NCI-H69 (cell line): ENCODE measurements around the gene MSI2.

Experiments
- DNase-seq: peaks from one replicate; lab custom pipeline; 2025; lab: John Stamatoyannopoulos, UW

MSI2 gene

GRCh38 chr17:57685499-57686132 is 429.3 kb downstream of the MSI2 start:
- DNase-seq = no peak

GRCh38 chr17:57687642-57688041 is 431.3 kb downstream of the MSI2 start:
- DNase-seq = no peak

GRCh38 chr17:57689254-57689653 is 432.9 kb downstream of the MSI2 start:
- no peak for DNase-seq

GRCh38 chr17:57691939-57692338 is 435.6 kb downstream of the MSI2 start:
- no peak for DNase-seq

- no peak for DNase-seq
Observed at GRCh38 chr17:57692770-57693169, 436.4 kb downstream of the MSI2 start.

- no peak for DNase-seq
Observed at GRCh38 chr17:57694051-57694450, 437.7 kb downstream of the MSI2 start.

- peak; percentile 61 for DNase-seq
Observed at GRCh38 chr17:57696050-57696449, 439.7 kb downstream of the MSI2 start.

GRCh38 chr17:57697197-57697596 is 440.9 kb downstream of the MSI2 start:
- DNase-seq = no peak

- DNase-seq = no peak
Observed at GRCh38 chr17:57697891-57698711, 441.8 kb downstream of the MSI2 start.

GRCh38 chr17:57699751-57700219 is 443.5 kb downstream of the MSI2 start:
- DNase-seq = peak; percentile 90

GRCh38 chr17:57701124-57701523 is 444.8 kb downstream of the MSI2 start:
- DNase-seq = peak; percentile 40

GRCh38 chr17:57703273-57703672 is 446.9 kb downstream of the MSI2 start:
- DNase-seq = no peak

GRCh38 chr17:57704448-57704847 is 448.1 kb downstream of the MSI2 start:
- no peak for DNase-seq

GRCh38 chr17:57705921-57706695 is 449.8 kb downstream of the MSI2 start:
- DNase-seq = no peak

GRCh38 chr17:57706761-57707160 is 450.4 kb downstream of the MSI2 start:
- peak; percentile 65 for DNase-seq

- DNase-seq = peak; percentile 95
Observed at GRCh38 chr17:57707892-57708291, 451.6 kb downstream of the MSI2 start.

GRCh38 chr17:57708410-57708809 is 452.1 kb downstream of the MSI2 start:
- peak; percentile 86 for DNase-seq

- DNase-seq = no peak
Observed at GRCh38 chr17:57713140-57713539, 456.8 kb downstream of the MSI2 start.

- peak; percentile 91 for DNase-seq
Observed at GRCh38 chr17:57714665-57715180, 458.4 kb downstream of the MSI2 start.

GRCh38 chr17:57715981-57716380 is 459.7 kb downstream of the MSI2 start:
- DNase-seq = no peak

- DNase-seq = no peak
Observed at GRCh38 chr17:57718878-57719277, 462.6 kb downstream of the MSI2 start.

GRCh38 chr17:57720386-57721035 is 464.2 kb downstream of the MSI2 start:
- DNase-seq = no peak
